T-helper 1 cell (primary cell): ENCODE measurements around the gene MN1.

Source experiments
- DNase-seq, 5 donors: peaks; one replicate each; pipeline ENCODE4 v3.0.0-alpha.2; 2012 to 2020

MN1 gene

DNA sequence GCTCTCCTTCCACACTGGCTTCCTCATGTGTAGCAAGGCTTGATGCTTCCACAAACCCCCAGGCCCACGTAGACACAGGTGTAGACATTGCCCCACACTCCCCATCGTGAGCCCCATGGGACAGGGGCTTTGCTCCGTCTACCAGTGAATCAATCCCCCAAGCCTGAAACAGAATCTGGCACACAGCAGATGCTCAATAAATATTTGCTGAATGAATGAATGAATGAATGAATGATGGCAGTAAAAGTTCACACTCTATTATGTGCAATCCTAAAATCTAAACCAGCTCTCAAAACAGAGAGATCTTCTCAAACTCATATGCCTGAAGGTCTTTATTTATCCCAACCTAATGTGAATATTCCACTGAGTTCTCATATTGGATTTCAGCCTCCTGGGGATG lies 69.9 kb downstream of the MN1 start:
- DNase-seq, result no peak

DNA sequence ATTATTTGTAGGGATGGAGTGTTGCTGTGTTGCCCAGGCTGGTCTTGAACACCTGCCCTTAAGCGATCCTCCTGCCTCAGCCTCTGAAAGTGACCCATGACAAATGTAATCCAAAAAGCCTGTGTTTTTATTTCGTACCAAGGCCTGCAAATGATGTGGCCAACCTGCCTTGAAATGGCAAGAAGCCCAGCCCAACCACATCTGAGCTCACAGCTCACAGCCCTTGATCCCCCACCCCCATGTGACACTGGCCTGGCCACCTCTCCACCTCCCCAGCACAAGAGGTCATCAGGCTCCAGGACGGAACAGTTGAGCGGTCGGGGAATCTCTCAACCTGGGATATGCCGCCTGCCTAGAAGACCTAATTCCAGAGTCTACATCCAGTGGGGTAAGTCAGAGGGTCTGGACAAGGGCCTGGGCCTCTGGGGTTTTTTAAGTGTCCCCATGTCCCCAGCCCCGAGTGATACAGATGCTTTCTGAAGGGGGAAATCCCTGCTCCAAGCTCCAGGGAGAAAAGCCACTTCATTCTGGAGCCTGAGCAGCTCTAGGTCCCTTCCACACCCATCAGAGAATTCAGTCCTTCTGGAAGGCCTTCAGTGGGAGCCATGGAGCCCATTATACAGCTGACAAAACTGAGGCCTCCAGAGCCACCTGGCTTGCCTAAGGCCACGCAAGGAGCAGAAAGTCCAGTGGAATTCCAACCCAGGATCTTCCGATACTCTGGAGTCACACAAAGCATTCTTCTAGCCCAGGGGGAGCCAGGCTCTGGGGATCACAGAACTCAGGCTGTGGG lies 70.7 kb downstream of the MN1 start:
- DNase-seq, result no peak

DNA sequence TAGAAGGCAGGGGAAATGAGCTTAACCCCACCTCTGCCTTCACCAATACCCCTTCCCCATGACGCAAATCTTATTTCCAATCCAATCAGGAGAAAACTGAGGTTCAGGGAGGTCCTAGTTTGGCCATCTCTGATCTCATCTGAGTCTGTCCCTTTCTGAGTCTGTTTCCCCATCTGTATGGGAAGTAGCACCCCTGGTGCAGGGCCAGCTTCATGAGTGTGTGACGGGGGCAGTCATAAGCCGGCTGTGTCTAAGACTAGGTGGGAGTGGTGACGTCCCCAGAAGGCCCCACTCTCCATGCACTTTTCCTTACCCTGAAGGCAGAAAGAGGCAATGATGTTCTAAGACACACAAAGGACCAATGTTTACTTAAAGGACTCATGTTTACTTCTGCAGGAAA lies 72.3 kb downstream of the MN1 start:
- no peak for DNase-seq

DNA sequence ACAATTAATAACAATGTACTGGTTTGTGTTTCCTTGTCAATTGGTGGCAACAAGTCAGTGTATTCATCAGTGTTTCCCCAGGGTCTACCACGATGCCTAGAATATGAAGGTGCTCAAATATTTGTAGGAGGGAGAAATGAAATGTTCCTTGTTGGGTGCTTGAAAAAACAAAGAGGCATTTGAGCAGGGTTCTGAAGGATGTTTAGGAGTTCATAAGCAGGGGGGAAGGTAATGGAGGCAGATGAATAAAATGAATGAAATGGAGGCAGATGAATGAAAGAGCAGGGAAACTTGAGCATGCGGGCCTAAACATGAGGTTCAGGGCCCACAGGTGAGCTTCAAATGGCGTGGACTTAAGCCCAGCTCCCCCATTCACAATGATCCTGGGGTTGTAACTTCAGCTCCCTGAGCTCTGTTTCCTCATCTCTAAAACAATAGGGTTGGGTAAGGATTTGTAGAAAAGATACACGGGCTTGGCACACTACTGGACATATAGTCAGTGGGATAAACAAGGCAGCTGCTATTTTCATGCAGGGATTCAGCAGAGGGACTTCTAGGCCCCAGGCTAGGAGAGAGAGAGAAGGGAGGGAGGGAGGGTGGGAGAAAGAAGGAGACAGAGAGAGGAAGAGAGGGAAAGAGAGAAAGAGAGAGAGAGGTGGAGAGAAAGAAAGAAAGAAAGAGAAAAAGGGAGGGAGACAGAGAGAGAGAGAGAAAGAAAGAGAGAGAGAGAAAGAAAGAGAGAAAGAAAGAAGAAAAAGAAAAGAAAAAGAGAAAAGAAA lies 73.7 kb downstream of the MN1 start:
- no peak for DNase-seq

DNA sequence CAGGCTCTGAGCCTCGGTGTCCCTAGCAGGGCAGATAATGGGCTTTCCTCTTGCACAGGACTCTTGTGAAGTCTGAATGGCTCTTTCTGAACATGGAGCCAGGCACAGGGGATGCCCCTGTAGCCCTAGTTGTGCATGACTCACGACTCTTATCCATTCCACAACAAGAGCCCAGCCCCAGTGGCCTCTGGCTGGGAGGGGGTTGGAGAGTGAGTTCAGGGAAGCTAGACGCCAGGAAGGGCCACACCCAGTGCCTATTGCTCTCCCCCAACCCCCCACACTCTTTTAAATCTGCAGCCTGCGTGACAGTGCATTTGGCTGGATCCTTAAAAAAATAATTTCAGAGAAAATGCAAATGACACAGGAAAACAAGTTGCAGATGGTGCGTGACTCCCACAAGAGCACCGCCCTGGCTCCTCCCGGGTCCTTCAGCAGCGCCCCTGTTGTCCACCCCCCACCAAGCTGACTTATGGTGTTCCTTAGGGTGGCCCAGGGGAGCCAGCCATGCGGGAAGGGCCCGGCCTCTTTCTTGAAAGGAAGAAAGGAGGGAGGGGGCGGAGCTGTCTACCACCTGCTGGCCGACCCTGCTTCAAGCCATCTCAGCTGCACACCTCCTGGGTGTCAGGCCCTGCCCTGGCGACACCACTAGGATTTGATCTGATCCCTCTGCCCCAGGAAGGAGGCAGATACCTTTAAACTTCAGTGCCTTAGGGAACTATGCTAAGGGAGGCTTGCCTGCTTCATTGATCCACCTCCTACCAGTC lies 74.7 kb downstream of the MN1 start:
- no peak for DNase-seq

DNA sequence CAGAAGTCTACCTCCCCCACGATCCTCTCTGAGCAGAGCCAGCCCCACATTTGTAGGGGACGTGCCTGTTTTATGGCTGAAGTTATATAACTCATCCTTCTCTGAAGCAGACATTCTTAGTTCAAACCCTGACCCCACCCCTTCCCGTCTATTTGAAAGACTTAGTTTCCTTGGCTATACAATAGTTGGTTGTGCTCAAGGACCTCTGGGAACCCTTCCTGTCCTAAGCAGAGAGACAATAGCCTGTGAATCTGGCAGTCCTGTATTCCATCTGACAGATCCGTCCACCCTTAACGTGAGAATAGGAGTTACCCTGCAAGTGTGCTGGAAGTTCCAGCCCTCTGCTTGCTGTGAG lies 75.2 kb downstream of the MN1 start:
- DNase-seq, result no peak

DNA sequence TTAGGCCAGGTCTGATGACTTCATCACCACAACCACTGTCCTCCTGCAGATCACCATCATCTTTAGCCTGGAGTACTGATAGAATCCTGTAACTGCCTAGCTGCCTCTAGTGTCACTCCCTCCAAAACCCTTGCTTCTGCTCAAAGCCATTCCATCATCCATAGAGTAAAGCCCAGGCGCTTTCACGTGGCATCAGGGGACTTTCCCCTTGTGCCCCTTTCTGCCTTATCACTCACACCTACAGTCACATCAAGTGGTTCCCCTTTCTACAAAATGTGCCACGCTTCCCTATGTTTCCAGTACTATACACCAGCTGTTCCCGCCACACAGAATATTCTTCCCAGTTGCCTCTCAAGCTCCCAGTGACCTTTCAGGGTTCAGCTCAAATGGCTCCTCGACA lies 75.9 kb downstream of the MN1 start:
- DNase-seq, result no peak

DNA sequence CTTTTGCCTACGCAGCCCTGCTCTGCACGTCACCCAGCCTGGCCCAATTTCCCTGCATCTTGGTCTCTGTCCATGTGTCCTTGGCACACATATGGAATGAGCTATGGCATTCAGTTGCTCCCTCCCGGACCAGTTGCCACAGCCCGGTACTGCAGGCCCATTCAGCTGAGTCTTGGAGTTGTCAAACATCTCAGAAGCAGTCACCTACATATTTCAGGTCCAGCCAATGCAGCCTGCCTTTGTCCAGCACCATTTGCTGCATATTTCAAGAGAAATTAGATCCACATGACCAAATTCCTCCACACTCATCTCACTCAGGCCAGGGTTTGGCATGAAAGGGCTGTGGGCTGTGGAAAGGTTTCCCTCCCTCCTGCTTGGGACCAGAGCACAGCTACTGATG lies 76.8 kb downstream of the MN1 start:
- no peak for DNase-seq

DNA sequence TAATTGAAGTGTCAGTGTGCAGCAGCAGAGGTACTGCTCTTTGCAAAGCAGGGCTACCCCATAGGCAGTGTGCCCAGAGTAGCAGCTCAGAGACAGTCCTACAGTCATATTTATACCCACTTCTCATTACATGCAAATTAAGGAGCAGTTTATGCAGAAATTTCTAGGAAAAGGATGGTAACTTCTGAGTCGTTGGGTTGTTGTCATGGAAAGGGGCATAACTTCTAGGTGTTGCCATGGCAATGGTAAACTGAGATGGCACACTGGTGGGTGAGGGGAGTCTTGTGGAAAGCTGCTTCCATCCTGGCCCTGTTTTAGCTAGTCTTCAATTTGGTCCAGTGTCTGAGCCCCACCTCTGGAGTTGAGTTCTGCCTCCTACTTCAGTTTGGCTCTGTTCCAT lies 77.4 kb downstream of the MN1 start:
- DNase-seq, result no peak

DNA sequence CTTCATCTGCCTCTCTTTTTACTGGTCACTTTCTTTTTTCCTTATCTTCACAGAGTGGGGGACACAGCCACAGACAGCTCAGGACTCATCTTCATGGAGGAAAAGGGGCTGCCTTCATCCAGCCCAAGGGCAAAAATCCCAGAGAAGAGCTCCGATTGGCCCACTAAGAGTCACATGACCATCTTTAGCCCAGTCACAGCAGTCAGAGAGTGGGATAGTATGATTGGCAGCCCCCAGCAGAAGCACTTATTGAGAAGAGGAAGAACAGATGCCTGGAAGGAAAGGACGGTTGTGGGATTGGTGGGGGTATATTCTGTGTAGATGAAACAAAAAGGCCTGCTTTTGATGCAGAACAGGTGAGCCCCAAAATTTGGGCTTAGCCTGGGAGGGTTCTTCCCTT lies 77.8 kb downstream of the MN1 start:
- DNase-seq, result no peak

DNA sequence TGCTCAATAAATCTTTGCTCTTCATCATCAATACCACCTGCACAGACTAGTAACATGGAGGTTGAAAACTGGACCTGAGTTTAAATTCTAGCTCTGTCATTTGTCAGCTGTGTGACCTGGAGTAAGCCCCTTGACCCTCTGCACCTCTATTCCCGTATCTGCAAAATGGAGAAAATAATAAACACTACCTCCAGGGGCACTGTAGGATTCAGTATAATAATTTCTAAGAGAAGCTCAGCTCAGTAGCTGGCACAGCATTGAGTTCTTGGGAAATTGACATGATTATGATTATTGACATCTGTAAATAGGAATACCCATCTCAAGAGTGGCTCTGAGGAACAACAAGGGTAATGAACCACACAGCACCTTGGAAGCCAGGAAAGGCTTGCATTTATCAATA lies 78.4 kb downstream of the MN1 start:
- no peak for DNase-seq

DNA sequence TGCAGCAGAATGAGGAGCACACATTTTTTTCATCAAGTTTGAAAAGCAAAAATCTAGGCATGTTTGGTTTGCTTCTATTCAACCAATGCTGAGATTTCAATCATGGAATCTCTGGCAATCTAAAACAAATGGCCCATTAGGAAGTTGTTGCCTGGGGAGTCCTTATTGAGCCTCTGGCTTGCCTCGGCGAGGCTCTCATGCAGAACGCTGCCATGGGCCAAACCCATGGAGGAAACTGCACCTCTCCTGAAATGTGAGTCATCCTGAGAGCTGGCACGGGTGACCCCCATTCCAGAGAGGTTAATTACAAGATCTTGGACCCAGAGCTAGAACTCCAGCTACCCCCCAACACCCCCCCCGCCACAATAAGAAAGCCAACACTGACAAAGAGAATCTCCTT lies 80.7 kb downstream of the MN1 start:
- DNase-seq, result no peak

DNA sequence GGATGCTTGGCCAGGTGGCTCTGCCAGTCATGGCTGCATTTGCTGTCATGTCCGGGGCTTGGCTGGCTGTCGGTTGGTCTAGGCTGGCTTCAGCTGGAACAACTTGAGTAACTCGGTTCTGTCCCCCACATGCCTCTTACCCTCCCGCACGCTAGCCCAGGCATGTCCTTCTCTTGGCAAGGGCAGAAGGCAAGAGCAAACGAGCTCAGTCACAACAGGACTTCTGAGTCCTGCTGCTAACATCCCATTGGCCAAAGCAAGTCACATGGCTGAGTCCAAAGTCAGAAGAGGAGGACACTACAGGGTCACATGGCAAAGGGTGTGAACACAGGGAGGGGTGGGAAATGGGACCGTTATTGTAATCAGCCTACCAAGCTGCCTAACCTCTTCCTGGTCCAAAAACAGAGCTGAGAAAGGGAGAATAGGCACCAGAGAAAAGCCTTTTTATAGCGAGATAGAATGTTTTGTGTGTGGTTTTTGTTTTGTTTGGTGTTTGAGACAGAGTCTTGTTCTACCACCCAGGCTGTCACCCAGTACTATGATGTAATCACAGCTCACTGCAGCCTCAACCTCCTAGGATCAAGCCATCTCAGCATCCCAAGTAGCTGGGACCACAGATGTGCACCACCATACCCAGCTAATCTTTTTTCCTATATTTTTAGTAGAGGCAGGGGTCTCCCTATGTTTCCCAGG lies 81.9 kb downstream of the MN1 start:
- DNase-seq, result no peak

DNA sequence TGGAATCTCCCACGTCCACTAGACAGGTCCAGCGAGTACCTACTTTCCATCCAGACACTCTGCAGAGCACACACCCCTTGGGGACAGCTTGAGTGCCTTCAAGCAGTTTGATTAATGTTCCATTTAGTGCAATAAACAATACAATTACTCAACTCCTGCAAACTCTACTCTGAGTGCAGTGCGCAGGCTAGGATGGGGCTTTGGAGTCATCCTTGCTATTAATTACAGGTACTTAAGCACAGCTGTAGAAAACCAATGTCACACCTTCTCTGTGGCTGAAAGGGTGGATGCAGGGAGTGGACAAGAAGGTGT lies 82.6 kb downstream of the MN1 start:
- DNase-seq, result no peak

DNA sequence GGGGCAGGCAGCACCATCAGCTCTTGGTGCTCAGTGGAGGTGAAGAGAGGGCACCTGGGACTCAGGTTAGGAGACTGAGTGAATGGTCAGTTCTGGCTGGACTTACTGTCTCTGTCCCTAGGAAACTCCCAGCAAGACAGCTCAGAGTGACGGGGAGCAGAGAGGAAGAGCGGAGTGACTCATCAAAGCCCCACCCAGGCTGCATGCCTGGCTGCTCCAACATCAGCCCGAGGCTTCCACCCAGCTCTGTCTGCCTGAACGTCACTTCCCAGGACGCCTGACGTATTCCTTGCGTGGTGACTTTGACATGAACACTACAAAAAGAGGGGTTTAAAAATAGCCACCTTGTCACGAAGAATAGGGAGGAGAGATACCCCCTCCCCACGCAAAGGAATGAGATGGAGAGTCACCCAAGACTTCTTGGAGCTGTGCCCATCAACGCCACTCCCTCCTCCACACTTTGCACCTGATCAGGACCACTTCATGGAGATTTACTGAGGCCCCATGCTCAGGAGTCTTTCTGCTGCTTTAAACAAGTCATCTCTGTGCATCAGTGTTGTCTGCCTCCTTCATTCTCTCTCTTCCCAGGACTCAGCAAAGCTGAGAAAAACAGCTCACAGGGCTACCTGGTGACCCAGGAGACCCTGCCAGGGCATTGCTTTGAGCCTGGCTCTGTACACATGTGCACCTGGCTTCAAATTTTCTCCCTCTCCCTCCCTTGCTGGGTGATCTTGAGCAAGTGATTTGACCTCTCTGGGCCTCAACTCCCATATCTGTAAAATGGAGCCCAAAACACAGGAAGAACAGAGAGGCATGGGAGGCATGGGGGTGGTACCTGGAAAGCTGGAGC lies 83.1 kb downstream of the MN1 start:
- no peak for DNase-seq

DNA sequence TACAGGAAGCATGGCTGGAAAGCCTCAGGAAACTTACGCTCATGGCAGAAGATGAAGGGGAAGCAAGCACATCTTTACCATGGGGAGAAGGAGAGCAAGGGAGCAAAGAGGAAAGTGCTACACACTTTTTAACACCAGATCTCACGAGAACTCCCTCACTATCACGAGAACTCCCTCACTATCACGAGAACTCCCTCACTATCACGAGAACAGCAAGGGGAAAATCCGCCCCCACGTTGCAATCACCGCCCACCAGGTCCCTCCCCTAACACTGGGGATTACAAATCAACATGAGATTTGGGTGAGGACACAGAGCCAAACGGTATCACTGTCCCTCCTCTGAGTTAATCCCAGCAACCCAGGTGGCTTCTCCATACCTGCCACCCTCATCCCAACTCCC lies 84.5 kb downstream of the MN1 start:
- no peak for DNase-seq

DNA sequence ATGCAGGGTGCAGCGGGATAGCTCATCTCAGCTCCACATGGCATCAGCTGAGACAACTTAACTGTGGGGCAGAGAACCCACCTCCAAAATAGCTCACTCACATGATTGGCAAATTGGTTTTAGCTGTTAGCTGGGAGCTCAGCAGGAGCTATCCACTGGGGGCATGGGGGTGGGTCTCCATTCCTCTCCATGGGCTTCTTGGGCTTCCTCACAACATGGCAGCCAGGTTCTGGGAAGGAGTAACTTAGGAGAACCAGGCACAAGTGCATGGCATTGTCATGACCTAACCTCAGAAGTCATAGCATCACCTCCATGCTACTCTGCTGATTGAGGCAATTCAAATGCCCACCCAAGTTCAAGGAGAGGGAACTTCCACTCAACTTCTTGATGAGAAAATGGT lies 85.5 kb downstream of the MN1 start:
- no peak for DNase-seq

DNA sequence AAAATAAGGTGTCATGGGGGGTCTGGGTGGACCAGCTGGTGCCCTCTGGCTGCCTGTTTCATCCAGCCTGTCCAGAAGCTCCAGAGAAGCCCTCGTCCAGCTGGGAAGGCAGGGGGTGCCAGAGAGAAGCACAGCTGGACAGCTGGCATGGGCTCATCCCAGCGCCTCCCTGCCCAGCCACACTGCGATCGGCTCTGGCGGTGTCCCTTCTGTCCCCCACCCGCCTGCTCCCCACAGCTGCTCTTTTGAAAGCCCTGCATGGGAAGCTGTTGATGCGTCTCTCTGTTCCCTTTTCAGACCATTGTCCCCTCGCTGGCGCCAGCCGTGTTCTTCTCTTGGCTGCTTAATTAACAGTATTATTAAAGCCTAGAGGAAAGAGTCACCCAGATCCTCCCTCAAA lies 86.5 kb downstream of the MN1 start:
- DNase-seq, result no peak

DNA sequence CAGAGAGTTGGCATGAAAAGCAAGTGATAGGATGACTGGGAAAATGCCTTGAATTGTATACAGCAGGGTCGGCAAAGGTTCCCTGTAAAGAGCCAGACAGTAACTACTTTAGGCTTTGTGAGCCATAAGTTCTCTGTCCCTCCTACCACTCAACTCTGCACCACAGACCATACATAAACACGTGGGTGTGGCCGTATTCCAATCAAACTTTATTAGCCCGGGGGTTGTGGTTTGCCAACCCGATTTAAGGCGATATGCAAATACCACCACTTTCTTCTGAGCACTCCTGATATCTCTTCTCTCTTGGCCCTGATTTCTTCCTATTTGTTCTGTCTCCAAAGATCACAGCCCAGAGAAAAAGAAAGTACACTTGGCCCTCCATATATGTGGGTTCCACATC lies 87.5 kb downstream of the MN1 start:
- DNase-seq, result no peak

DNA sequence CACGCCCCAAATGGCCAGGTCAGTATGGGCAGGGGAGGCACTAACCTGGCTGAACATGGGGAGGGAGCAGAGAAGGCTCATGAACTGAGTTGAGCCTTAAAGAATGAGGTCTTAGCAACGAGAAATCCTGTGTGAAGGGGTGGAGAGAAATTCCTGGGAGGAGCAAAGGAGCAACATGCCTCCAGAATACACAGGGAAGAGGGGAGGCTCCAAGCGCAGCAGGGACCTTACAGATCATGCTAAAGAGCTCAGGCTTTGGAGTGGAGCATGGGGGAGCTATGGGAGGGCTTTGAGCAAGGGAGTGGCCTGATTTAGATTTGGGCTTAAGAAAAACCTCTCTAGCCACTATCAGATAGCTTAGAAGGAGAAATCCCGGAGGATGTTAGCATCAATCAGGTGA lies 88.1 kb downstream of the MN1 start:
- DNase-seq, result no peak

DNA sequence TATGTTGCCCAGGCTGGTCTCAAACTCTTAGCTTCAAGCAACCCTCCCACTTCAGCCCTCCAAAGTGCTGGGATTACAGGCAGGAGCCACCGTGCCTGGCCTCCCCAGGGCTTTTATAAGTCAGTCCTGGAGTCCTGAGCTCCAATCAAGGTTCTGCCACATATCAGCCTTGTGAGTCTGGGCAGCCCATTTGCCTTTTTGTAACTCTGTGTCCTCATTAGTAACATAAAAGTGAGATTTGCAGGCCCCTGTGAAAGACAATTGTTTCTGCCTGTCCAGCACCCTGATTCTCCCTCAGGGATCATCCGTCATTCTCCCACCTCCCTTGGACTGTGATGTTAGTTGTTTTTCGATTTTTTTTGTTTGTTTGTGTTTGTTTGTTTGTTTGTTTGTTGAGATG lies 89.8 kb downstream of the MN1 start:
- DNase-seq, result no peak

DNA sequence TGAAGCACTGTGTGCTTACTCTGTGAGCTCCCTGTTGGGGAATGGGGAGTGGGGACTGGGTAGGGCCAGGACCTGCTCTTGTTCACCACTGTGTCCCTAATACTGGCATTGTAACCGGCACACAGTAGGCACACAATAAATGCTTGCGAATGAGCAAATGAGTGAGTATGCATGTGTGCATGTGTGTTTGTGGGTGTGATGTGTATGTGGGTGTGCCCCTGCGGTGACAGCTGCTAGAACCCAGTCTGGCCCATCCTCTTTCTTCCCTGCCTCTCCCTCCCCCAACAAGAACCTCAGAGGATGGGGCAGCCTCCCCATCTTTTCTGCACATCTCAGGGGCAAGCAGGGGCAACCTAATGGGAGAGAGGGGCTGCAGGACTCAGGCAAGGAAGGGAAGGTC lies 90.5 kb downstream of the MN1 start:
- no peak for DNase-seq
